ENCODE results near the gene SRP72. TPM values are rescaled to one million over a fixed set of nuclear protein-coding genes. Genes with fewer than 3 reads are reported as not detected.

The SRP72 gene
- polyA plus RNA-seq, 3 donors, result 54.4 to 140 (median 103) TPM

GRCh38 chr4:56551516-56551915 is 84.1 kb downstream of the SRP72 start:
- H3K27ac ChIP-seq (ENCODE audit: low read depth in 1 of 2, low read length in 2 of 2), result no peak overlapping the region
- no peak overlapping the region for H3K4me2 ChIP-seq (replicated peaks; ENCODE audit: extremely low read depth, low read length, poor library complexity, severe bottlenecking)
- peaks cover 0 to 5% (median 0%) of the 10 kb centered on the region in 7 donors for H3K9me3 Mint-ChIP-seq
- H3K9ac ChIP-seq (ENCODE audit: insufficient read depth, low read length, poor library complexity, severe bottlenecking), result no peak overlapping the region
- no peaks in the 10 kb centered on the region for H3K4me1 Mint-ChIP-seq
- H3K27me3 Mint-ChIP-seq (ENCODE audit: low read depth in 3 of 3), result peaks cover 0 to 4% (median 4%) of the 10 kb centered on the region in 3 donors
- H3K4me3 Mint-ChIP-seq, result no peak overlapping the region
- no peak overlapping the region for H3K4me3 ChIP-seq (replicated peaks in 1 of 3; ENCODE audit: low read depth in 2 of 3, low read length in 3 of 3)
- no peak for DNase-seq
- WGBS (ENCODE audit: insufficient coverage), result no CpG with 5 or more reads among the region's 2 CpGs
- no peaks in the 10 kb centered on the region for H3K4me1 ChIP-seq (ENCODE audit: control insufficient read depth in 1 of 2, insufficient read depth in 2 of 2, low read length in 2 of 2)
- H3K9me3 ChIP-seq (replicated peaks in 1 of 2; ENCODE audit: control insufficient read depth in 1 of 2, insufficient read depth in 1 of 2, low read length in 2 of 2), result no peaks in the 10 kb centered on the region
- no peaks in the 10 kb centered on the region for H3K36me3 Mint-ChIP-seq
- H3K36me3 ChIP-seq (replicated peaks in 1 of 2; ENCODE audit: control insufficient read depth in 1 of 2, insufficient read depth in 2 of 2, low read length in 2 of 2), result no peaks in the 10 kb centered on the region
- H4K20me1 ChIP-seq (ENCODE audit: insufficient read depth, low read length), result no peaks in the 10 kb centered on the region
- TF ChIP-seq, protein P1, sequence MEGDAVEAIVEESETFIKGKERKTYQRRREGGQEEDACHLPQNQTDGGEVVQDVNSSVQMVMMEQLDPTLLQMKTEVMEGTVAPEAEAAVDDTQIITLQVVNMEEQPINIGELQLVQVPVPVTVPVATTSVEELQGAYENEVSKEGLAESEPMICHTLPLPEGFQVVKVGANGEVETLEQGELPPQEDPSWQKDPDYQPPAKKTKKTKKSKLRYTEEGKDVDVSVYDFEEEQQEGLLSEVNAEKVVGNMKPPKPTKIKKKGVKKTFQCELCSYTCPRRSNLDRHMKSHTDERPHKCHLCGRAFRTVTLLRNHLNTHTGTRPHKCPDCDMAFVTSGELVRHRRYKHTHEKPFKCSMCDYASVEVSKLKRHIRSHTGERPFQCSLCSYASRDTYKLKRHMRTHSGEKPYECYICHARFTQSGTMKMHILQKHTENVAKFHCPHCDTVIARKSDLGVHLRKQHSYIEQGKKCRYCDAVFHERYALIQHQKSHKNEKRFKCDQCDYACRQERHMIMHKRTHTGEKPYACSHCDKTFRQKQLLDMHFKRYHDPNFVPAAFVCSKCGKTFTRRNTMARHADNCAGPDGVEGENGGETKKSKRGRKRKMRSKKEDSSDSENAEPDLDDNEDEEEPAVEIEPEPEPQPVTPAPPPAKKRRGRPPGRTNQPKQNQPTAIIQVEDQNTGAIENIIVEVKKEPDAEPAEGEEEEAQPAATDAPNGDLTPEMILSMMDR (IDR thresholded peaks at IDR 0.05), result no peak
- H3K27ac Mint-ChIP-seq, result no peak overlapping the region
- intact Hi-C loops (cut with micrococcal nuclease), result no loop called here
- no peak overlapping the region for H2AFZ ChIP-seq (ENCODE audit: insufficient read depth, low read depth, low read length, poor library complexity, severe bottlenecking)
- H3K27me3 ChIP-seq (ENCODE audit: control insufficient read depth in 2 of 2, insufficient read depth in 2 of 2, low read length in 2 of 2), result no peaks in the 10 kb centered on the region
- H3K79me2 ChIP-seq (ENCODE audit: insufficient read depth, low read length), result no peaks in the 10 kb centered on the region

- H3K9ac ChIP-seq (ENCODE audit: insufficient read depth, low read length, poor library complexity, severe bottlenecking), result no peak overlapping the region
- DNase-seq, result no peak
- no peak overlapping the region for H3K4me2 ChIP-seq (replicated peaks; ENCODE audit: extremely low read depth, low read length, poor library complexity, severe bottlenecking)
- Mint-ChIP-seq H3K9me3 (peaks cover 0 to 5% (median 0%) of the 10 kb centered on the region in 7 donors), H3K4me1 (no peaks in the 10 kb centered on the region), H3K4me3 (no peak overlapping the region), H3K27me3 (ENCODE audit: low read depth in 3 of 3) (peaks cover 0 to 7% (median 4%) of the 10 kb centered on the region in 3 donors), H3K27ac (no peak overlapping the region), H3K36me3 (no peaks in the 10 kb centered on the region)
- H2AFZ ChIP-seq (ENCODE audit: insufficient read depth, low read depth, low read length, poor library complexity, severe bottlenecking), result no peak overlapping the region
- H3K27me3 ChIP-seq (ENCODE audit: control insufficient read depth in 2 of 2, insufficient read depth in 2 of 2, low read length in 2 of 2), result no peaks in the 10 kb centered on the region
- no peaks in the 10 kb centered on the region for H3K79me2 ChIP-seq (ENCODE audit: insufficient read depth, low read length)
- H4K20me1 ChIP-seq (ENCODE audit: insufficient read depth, low read length), result no peaks in the 10 kb centered on the region
- no peak overlapping the region for H3K4me3 ChIP-seq (replicated peaks in 1 of 3; ENCODE audit: low read depth in 2 of 3, low read length in 3 of 3)
- H3K9me3 ChIP-seq (replicated peaks in 1 of 2; ENCODE audit: control insufficient read depth in 1 of 2, insufficient read depth in 1 of 2, low read length in 2 of 2), result no peaks in the 10 kb centered on the region
- H3K27ac ChIP-seq (ENCODE audit: low read depth in 1 of 2, low read length in 2 of 2), result no peak overlapping the region
- no peaks in the 10 kb centered on the region for H3K4me1 ChIP-seq (ENCODE audit: control insufficient read depth in 1 of 2, insufficient read depth in 2 of 2, low read length in 2 of 2)
- intact Hi-C loops (cut with micrococcal nuclease), result no loop called here
- TF ChIP-seq, protein P1 (IDR thresholded peaks at IDR 0.05), result no peak
- H3K36me3 ChIP-seq (replicated peaks in 1 of 2; ENCODE audit: control insufficient read depth in 1 of 2, insufficient read depth in 2 of 2, low read length in 2 of 2), result no peaks in the 10 kb centered on the region
Measured at GRCh38 chr4:56552273-56552672, 84.9 kb downstream of the SRP72 start.

Other genes starting within 250 kb of the SRP72 start
- 1 to 10 TPM; 5.9 to 6.9 (median 6.2) TPM for gene AASDH, start 80.1 kb upstream of the SRP72 start, polyA plus RNA-seq
- gene PPAT, start 32.0 kb upstream of the SRP72 start, polyA plus RNA-seq, result 1 to 10 TPM in 2 of 3 donors, under 1 TPM in 1; 0.83 to 1.5 (median 1.4) TPM
- 10 to 100 TPM in 1 of 3 donors, 1 to 10 TPM in 2; 4.9 to 10.3 (median 8.7) TPM for gene PAICS, start 31.4 kb upstream of the SRP72 start, polyA plus RNA-seq
- not detected for gene ARL9, start 38.2 kb downstream of the SRP72 start, polyA plus RNA-seq
- gene HOPX, start 213.7 kb downstream of the SRP72 start, polyA plus RNA-seq, result 1 to 10 TPM in 1 of 3 donors, under 1 TPM in 2; 0.39 to 1.3 (median 0.52) TPM